Stomach (tissue), 9 donors: Measurements from ENCODE around the gene AKT1. TPM values are rescaled to one million over a fixed set of nuclear protein-coding genes. Genes with fewer than 3 reads are reported as not detected.
A peak's percentile ranks its signal among the peaks of the same experiment; 100 is the strongest.

Experiments
- DNase-seq, 2 donors: peaks; one replicate each; pipeline versions ENCODE4 v3.0.0 to v3.0.0-alpha.2; 2013 to 2019
- H3K27ac ChIP-seq, 5 donors: fragments of 200-600 bp in 4 of 5; sonication (generic) in 4 of 5; one replicate each; pipeline ENCODE4 v1.5.1; 2013 to 2019; ENCODE audit warnings: mild to moderate bottlenecking in 1 of 5, moderate library complexity in 1 of 5
- H3K27me3 ChIP-seq, 3 donors: fragments of 200-600 bp; sonication (generic); one replicate each; pipeline ENCODE4 v1.5.1; 2017 to 2019; ENCODE audit warnings: mixed run types in 1 of 3
- H3K36me3 ChIP-seq, 4 donors: fragments of 200-600 bp; sonication (generic); 1 replicate in 3 of 4; 2 replicates in 1 of 4; pipeline ENCODE4 v1.5.1; 2016 to 2019
- H3K4me1 ChIP-seq, 4 donors: fragments of 200-600 bp; sonication (generic); one replicate each; pipeline ENCODE4 v1.5.1; 2016 to 2019
- H3K4me3 ChIP-seq, 4 donors: fragments of 200-600 bp; sonication (generic) in 3 of 4; one replicate each; pipeline ENCODE4 v1.5.1; 2016 to 2019; ENCODE audit warnings: mild to moderate bottlenecking in 1 of 4
- H3K9me3 ChIP-seq, 4 donors: fragments of 200-600 bp; sonication (generic); one replicate each; pipeline ENCODE4 v1.5.1; 2016 to 2019
- EP300 ChIP-seq: sonication (generic); formaldehyde crosslinking; IDR thresholded peaks from one replicate; pipeline ENCODE4 v1.6.1; 2017; ENCODE audit warnings: antibody characterized with exemption
- POLR2A ChIP-seq, 4 donors: fragments of 450-650 bp; IDR thresholded peaks; one replicate each; pipeline ENCODE4 v1.6.1; 2016; ENCODE audit warnings: antibody characterized with exemption in 4 of 4, control low read depth in 2 of 4, mild to moderate bottlenecking in 1 of 4, moderate library complexity in 1 of 4
- POLR2AphosphoS5 ChIP-seq, 3 donors: sonication (generic); formaldehyde crosslinking; IDR thresholded peaks; one replicate each; pipeline ENCODE4 v1.6.1; 2016; ENCODE audit warnings: antibody characterized with exemption in 3 of 3
- WGBS, 5 donors: extraction: QIAGEN DNeasy Blood & Tissue Kit in 3 of 5; methylation state at CpG; one replicate each; pipeline versions ENCODE4 v1.1.5 to v1.1.7; 2013 to 2018; 5-methylcytosine and 5-hydroxymethylcytosine counted together
- intact Hi-C: fragments of 100-400 bp; cut with DNase I; formaldehyde crosslinking; loops from one replicate; pipeline ENCODE4 v1.15.1; 2023; ENCODE audit warnings: low total_unique reads
- polyA plus RNA-seq, 3 donors: library from polyadenylated mRNA; stranded (reverse); fragments of 200-250 nt; gene quantifications; one replicate each; pipeline ENCODE4 v1.2.3, GENCODE V29; 2013
- total RNA-seq, 5 donors: library from RNA; depleted of rRNA; stranded (reverse); fragments of >200 nt; gene quantifications; one replicate each; pipeline versions ENCODE4 v1.1.0 to v1.2.3, GENCODE V29; 2014 to 2016
- TF ChIP-seq, protein P1 (sequence below), 7 experiments: fragments of 450-650 bp in 4 of 7; fragments of 200-600 bp in 3 of 7; sonication (generic) in 3 of 7; IDR thresholded peaks; one replicate each; pipeline ENCODE4 v1.5.1; 2016 to 2019; ENCODE audit warnings: antibody characterized with exemption in 7 of 7, control low read depth in 2 of 7, mild to moderate bottlenecking in 1 of 7
- donor health status: healthy with polysubstance abuse.
- donor health status: Bipolar disorder and iron deficiency.
- donor health status: healthy.

The AKT1 gene
- total and polyA plus RNA-seq, 8 donors = 85.2 to 292 (median 113) TPM

DNA sequence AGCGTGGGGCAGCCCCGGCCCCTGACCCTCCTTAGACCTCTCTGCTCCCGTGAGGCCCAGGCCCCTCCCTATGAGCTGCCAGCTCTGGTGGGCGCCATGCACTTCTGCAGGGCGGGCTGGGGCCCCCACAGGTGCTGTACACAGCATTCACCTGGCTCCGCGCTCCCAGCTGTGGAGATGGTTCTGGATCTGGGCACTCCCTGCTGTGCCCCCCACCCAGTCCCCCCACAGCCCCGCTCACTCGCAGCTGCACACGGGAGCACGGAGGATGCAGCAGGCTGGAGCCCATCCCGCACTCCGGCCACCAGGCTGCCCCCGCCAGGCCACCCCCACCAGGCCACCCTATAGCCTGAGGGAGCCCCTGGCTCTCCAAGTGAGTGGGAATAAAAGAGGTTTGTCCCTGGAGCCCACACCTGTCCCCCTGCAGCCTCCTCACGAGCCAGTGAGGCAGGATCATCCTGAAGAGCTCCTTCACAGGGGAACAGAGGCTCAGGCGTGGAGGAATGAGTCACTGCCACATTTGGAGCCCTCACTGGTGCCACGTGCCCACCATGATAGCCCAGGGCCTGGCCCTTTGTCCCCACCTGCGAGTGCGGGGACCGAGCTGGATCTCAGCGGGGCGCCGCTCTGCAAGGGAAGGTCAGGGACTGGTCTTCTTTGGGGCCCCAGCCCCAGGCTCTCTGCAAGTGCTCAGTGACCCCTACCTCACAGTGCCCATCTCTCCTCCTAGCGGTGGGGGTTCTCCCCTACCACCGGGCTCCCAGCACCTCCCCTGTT lies 69.6 kb downstream of the AKT1 start:
- no peaks in the 10 kb centered on the region for H3K9me3 ChIP-seq
- H3K27me3 ChIP-seq = no peaks in the 10 kb centered on the region
- DNase-seq = no peak
- no peak overlapping the region for H3K27ac ChIP-seq
- no peak overlapping the region for H3K4me3 ChIP-seq
- intact Hi-C loops = no loop called here
- WGBS, 5 donors = 66 to 77% (median 76%) methylated on average over 19 to 25 of the region's 25 CpGs
- TF ChIP-seq EP300 = no peak
- no peak for TF ChIP-seq POLR2A (IDR thresholded peaks at IDR 0.05)
- TF ChIP-seq POLR2AphosphoS5 (IDR thresholded peaks at IDR 0.05) = no peak
- TF ChIP-seq, protein P1, sequence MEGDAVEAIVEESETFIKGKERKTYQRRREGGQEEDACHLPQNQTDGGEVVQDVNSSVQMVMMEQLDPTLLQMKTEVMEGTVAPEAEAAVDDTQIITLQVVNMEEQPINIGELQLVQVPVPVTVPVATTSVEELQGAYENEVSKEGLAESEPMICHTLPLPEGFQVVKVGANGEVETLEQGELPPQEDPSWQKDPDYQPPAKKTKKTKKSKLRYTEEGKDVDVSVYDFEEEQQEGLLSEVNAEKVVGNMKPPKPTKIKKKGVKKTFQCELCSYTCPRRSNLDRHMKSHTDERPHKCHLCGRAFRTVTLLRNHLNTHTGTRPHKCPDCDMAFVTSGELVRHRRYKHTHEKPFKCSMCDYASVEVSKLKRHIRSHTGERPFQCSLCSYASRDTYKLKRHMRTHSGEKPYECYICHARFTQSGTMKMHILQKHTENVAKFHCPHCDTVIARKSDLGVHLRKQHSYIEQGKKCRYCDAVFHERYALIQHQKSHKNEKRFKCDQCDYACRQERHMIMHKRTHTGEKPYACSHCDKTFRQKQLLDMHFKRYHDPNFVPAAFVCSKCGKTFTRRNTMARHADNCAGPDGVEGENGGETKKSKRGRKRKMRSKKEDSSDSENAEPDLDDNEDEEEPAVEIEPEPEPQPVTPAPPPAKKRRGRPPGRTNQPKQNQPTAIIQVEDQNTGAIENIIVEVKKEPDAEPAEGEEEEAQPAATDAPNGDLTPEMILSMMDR (IDR thresholded peaks at IDR 0.05) = no peak
- H3K4me1 ChIP-seq = peaks cover 29 to 56% (median 53%) of the 10 kb centered on the region in 4 donors
- H3K36me3 ChIP-seq = peaks cover 0 to 9% (median 2%) of the 10 kb centered on the region in 4 donors

DNA sequence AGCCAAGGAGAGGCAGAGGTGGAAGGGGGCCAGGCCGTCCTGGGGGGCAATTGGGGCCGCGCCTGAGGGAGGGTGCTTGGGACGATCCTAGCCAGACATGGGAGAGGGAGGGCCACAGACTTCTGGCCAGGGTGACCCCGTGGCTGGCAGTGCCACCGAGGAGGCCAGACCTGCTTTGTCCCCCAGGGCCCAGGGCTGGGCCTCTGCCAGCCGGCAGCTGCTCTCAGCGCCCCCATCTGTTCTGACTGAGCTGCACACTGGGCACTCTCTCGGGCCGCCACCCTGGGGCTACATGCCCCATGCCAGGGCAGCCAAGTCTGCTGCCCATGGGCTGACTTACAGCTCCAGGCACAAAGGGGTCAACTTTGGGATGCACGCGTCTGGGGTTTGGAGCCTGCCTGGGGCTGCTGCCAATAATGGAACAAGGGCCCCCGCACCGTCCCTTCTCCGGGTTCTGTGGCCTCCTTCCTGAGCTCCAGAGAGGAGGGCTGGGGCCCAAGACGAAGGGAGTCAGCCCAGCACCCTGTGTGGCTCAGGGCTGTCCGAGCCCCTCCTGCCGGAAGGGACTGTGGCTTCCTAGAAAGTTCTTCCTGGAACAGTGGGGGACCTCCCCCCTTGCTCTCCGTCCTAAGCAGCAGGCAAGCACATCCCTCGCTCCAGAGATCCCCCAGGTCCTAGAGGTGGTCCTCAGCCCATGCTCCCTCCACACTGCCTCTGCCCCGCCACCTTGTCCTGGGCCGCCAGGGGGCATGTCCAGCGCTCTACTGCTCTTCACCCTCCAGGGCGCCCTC lies 70.4 kb downstream of the AKT1 start:
- WGBS, 5 donors = 22 to 45% (median 32%) methylated on average over 21 to 24 of the region's 24 CpGs
- Histone ChIP-seq H3K4me1 (peaks cover 29 to 56% (median 53%) of the 10 kb centered on the region in 4 donors), H3K27ac (peak overlapping the region; percentile 1 to 81 (median 63)), H3K4me3 (peak overlapping the region; percentile 61 to 76 (median 66)), H3K36me3 (peaks cover 0 to 9% (median 3%) of the 10 kb centered on the region in 4 donors), H3K9me3 (no peaks in the 10 kb centered on the region), H3K27me3 (no peaks in the 10 kb centered on the region)
- intact Hi-C loops = no loop called here
- peak; percentile 45 to 83 for DNase-seq
- TF ChIP-seq EP300 (no peak), POLR2AphosphoS5 (IDR thresholded peaks at IDR 0.05) (no peak), POLR2A (IDR thresholded peaks at IDR 0.05) (no peak)
- TF ChIP-seq, protein P1 (IDR thresholded peaks at IDR 0.05) = no peak

DNA sequence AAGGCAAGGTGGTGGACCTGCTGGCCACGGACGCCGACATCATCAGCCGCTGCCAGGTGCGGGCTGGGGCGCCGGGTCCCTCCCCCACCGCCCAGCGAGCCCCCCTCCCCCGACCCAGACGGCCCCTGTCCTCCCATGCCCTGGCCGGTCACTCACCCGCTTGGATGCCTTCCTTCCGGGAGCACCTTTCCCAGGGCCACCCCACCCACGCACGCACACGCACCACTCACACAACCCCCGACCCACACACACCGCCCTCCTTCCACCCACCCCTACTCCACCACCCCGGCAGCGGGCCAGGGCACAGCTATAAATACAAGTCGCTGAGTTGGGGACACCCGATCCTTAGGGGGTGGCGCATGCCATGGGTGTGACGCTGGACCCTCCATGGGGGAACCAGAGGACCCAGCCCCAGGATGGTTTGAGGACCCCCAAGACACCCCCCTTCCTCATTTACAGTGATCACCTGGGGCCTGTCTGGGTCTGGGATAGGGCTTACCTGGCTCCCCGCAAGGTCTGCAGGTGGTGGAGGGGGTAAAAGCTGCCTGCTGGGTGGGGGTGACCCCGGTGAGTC lies 71.1 kb downstream of the AKT1 start:
- Histone ChIP-seq H3K27ac (peak overlapping the region; percentile 61 to 81 (median 74)), H3K4me3 (peak overlapping the region; percentile 61 to 76 (median 66)), H3K36me3 (peaks cover 1 to 15% (median 9%) of the 10 kb centered on the region in 4 donors), H3K27me3 (no peaks in the 10 kb centered on the region), H3K4me1 (peaks cover 29 to 56% (median 53%) of the 10 kb centered on the region in 4 donors), H3K9me3 (no peaks in the 10 kb centered on the region)
- intact Hi-C loops = no loop called here
- DNase-seq = peak; percentile 53 to 70
- WGBS, 5 donors = 2 to 14% (median 4%) methylated on average over 8 to 27 of the region's 27 CpGs
- TF ChIP-seq EP300 (no peak), POLR2A (IDR thresholded peaks at IDR 0.05) (no peak), POLR2AphosphoS5 (IDR thresholded peaks at IDR 0.05) (no peak)
- TF ChIP-seq, protein P1 (IDR thresholded peaks at IDR 0.05) = no peak
